GM12878 (cell line): Measurements from ENCODE around the gene GUCY1A1. TPM values are rescaled to one million over a fixed set of nuclear protein-coding genes. Genes with fewer than 3 reads are reported as not detected.

ENCODE experiments used
- ATAC-seq: fragments of 200-7000 bp; cut with Tn5 transposase; 3 replicates; pipeline ENCODE4 v1.9.1; 2020; ENCODE audit warnings: mild to moderate bottlenecking, moderate library complexity
- BruUV-seq: library from RNA; stranded (reverse); fragments of 400-500 nt; replicated peaks from 2 replicates; lab custom pipeline; 2021; lab: Mats Ljungman, UMichigan
- CTCF ChIA-PET: fragments of 300-600 bp; sonication (Branson Sonifier 250); formaldehyde crosslinking; extraction: SDS; loops from one replicate; lab custom pipeline; 2021; ENCODE audit warnings: inconsistent platforms; lab: Yijun Ruan, JAX
- POLR2A ChIA-PET: fragments of 350-600 bp; formaldehyde crosslinking; extraction: SDS; loops from one replicate; lab custom pipeline; 2021; ENCODE audit warnings: inconsistent platforms; lab: Charles Lee
- RAD21 ChIA-PET: fragments of 300-600 bp; sonication (Branson Sonifier 250); formaldehyde crosslinking; loops from one replicate; lab custom pipeline; 2023; ENCODE audit warnings: antibody characterized with exemption; ENCODE audit not compliant: unreplicated experiment; lab: Charles Lee
- SMC1A ChIA-PET: fragments of 300-600 bp; sonication (Branson Sonifier 250); formaldehyde crosslinking; loops from one replicate; lab custom pipeline; 2023; ENCODE audit not compliant: unreplicated experiment, uncharacterized antibody; lab: Charles Lee
- DNase-seq: peaks from one replicate; pipeline ENCODE4 v3.0.0-alpha.2; 2011; ENCODE audit warnings: low read depth, low spot score
- FAIRE-seq: peaks from 3 replicates; lab custom pipeline; 2011; peaks lifted over from hg19 to GRCh38; lab: Jason Lieb, UNC
- H2AFZ ChIP-seq: 2 replicates; pipeline ENCODE4 v1.6.0; 2011; ENCODE audit warnings: low read depth, low read length, control low read depth; ENCODE audit not compliant: control insufficient read depth
- H3K27ac ChIP-seq: 2 replicates; pipeline ENCODE4 v1.5.1; 2011; ENCODE audit warnings: control low read depth; ENCODE audit not compliant: control insufficient read depth, insufficient read depth
- H3K27me3 ChIP-seq, 2 experiments: replicated peaks in 1 of 2; 2 replicates each; pipeline versions ENCODE4 v1.6.0 to v1.6.1; 2011; ENCODE audit warnings: low read length in 1 of 2; ENCODE audit not compliant: control insufficient read depth in 2 of 2, insufficient read depth in 2 of 2
- H3K36me3 ChIP-seq, 2 experiments: 2 replicates each; pipeline ENCODE4 v1.5.1; 2011; ENCODE audit warnings: low read length in 1 of 2; ENCODE audit not compliant: control insufficient read depth in 2 of 2, insufficient read depth in 2 of 2
- H3K4me1 ChIP-seq: 2 replicates; pipeline ENCODE4 v1.6.1; 2011; ENCODE audit warnings: mild to moderate bottlenecking, low read length, moderate library complexity, mixed read lengths; ENCODE audit not compliant: control insufficient read depth, insufficient read depth
- H3K4me2 ChIP-seq: 2 replicates; pipeline ENCODE4 v1.6.0; 2011; ENCODE audit warnings: control low read depth; ENCODE audit not compliant: control insufficient read depth, insufficient read depth
- H3K4me3 ChIP-seq: fragments of 200-600 bp; sonication (generic); 2 replicates; pipeline ENCODE4 v1.5.1; 2016
- H3K79me2 ChIP-seq: 2 replicates; pipeline ENCODE4 v1.6.0; 2011; ENCODE audit warnings: low read length; ENCODE audit not compliant: control insufficient read depth, insufficient read depth
- H3K9ac ChIP-seq: 2 replicates; pipeline ENCODE4 v1.8.0; 2011; ENCODE audit warnings: low read length, control low read depth, mixed read lengths; ENCODE audit not compliant: control insufficient read depth, insufficient read depth
- H3K9me3 ChIP-seq: replicated peaks from 3 replicates; pipeline ENCODE4 v1.5.1; 2011; ENCODE audit warnings: mild to moderate bottlenecking, low read length; ENCODE audit not compliant: control insufficient read depth, insufficient read depth
- H4K20me1 ChIP-seq: 2 replicates; pipeline ENCODE4 v1.6.0; 2011; ENCODE audit not compliant: control insufficient read depth, insufficient read depth
- CBFB ChIP-seq: IDR thresholded peaks from 2 replicates; pipeline ENCODE4 v1.6.1; 2016; ENCODE audit warnings: antibody characterized with exemption, low read depth
- CBX5 ChIP-seq: sonication (generic); IDR thresholded peaks from 2 replicates; pipeline ENCODE4 v1.6.1; 2016; ENCODE audit warnings: low read depth, moderate library complexity, mild to moderate bottlenecking, inconsistent platforms
- CREM ChIP-seq: IDR thresholded peaks from 2 replicates; pipeline ENCODE4 v1.6.1; 2014; ENCODE audit warnings: antibody characterized with exemption, low read depth
- EZH2 ChIP-seq: IDR thresholded peaks from 2 replicates; pipeline ENCODE4 v1.6.1; 2012; ENCODE audit warnings: low read depth, mild to moderate bottlenecking, control low read depth, inconsistent platforms, low read length, borderline replicate concordance; ENCODE audit not compliant: control insufficient read depth
- HDAC6 ChIP-seq: fragments of 200-600 bp; sonication (generic); IDR thresholded peaks from one replicate; pipeline ENCODE4 v1.8.0; 2017; ENCODE audit warnings: antibody characterized with exemption; ENCODE audit not compliant: unreplicated experiment
- MTA2 ChIP-seq: fragments of 450-650 bp; IDR thresholded peaks from 2 replicates; pipeline ENCODE4 v1.6.1; 2016; ENCODE audit warnings: low read depth, mild to moderate bottlenecking, moderate library complexity
- NFYB ChIP-seq: IDR thresholded peaks from 2 replicates; pipeline ENCODE4 v1.6.1; 2011; ENCODE audit warnings: low read depth, mild to moderate bottlenecking, low read length, improper control_type of control experiment, moderate library complexity; ENCODE audit not compliant: insufficient read depth
- NR2C2 ChIP-seq: IDR thresholded peaks from 2 replicates; pipeline ENCODE4 v1.6.1; 2011; ENCODE audit warnings: borderline replicate concordance, low read depth; ENCODE audit not compliant: control insufficient read depth, insufficient read length
- PAX8 ChIP-seq: fragments of 450-650 bp; IDR thresholded peaks from 2 replicates; pipeline ENCODE4 v1.6.1; 2017; ENCODE audit warnings: mild to moderate bottlenecking, moderate library complexity
- POU2F2 ChIP-seq: IDR thresholded peaks from 3 replicates; pipeline ENCODE4 v1.6.1; 2011; ENCODE audit warnings: low read depth, mild to moderate bottlenecking, low read length, borderline replicate concordance
- RAD21 ChIP-seq: IDR thresholded peaks from 2 replicates; pipeline ENCODE4 v1.6.1; 2011; ENCODE audit warnings: mild to moderate bottlenecking, low read depth, low read length, moderate library complexity; ENCODE audit not compliant: insufficient read depth
- SMAD5 ChIP-seq: IDR thresholded peaks from 2 replicates; pipeline ENCODE4 v1.6.1; 2016; ENCODE audit warnings: antibody characterized with exemption, low read depth
- STAT1 ChIP-seq: fragments of 450-650 bp; conservative IDR thresholded peaks from 2 replicates; pipeline ENCODE4 v1.6.1; 2014; ENCODE audit warnings: antibody characterized with exemption, mild to moderate bottlenecking
- TBL1XR1 ChIP-seq: IDR thresholded peaks from 2 replicates; pipeline ENCODE4 v1.6.1; 2012; ENCODE audit warnings: low read depth, low read length, improper control_type of control experiment
- ZNF24 ChIP-seq: fragments of 450-650 bp; IDR thresholded peaks from 2 replicates; pipeline ENCODE4 v1.6.1; 2017; ENCODE audit warnings: antibody characterized with exemption, mild to moderate bottlenecking
- WGBS: methylation state at CpG from one replicate; pipeline ENCODE4 v1.1.6; 2016; ENCODE audit warnings: low lambda C conversion rate; ENCODE audit not compliant: insufficient replicate concordance, insufficient coverage; ENCODE audit errors: missing lambda C conversion rate; 5-methylcytosine and 5-hydroxymethylcytosine counted together
- in situ Hi-C: fragments of 300-500 bp; cut with MboI; formaldehyde crosslinking; loops from 9 replicates; pipeline ENCODE4 v1.14.3; 2018; ENCODE audit warnings: mixed read lengths
- intact Hi-C: fragments of 100-400 bp; cut with micrococcal nuclease; formaldehyde crosslinking; loops from one replicate; pipeline ENCODE4 v1.14.2; 2022; ENCODE audit not compliant: unreplicated experiment
- polyA plus RNA-seq, 11 experiments: library from polyadenylated mRNA; depleted of rRNA in 4 of 11; unstranded in 6 of 11; stranded (reverse) in 5 of 11; fragments of >200 nt; fragmentation: Nextera tagmentation in 4 of 11; fragmentation: Illumina TruSeq in 1 of 11; extraction: Ambion mirVana in 4 of 11; extraction: Trizol in 1 of 11; gene quantifications; 1 replicate in 1 of 11; 2 replicates in 10 of 11; pipeline versions ENCODE4 v1.2.1 to v1.2.3, GENCODE V29; 2011 to 2016; ENCODE audit warnings: inconsistent platforms in 2 of 11, missing spikeins in 2 of 11, low read depth in 1 of 11
- total RNA-seq, 4 experiments: library from RNA; depleted of rRNA in 3 of 4; stranded (reverse); fragments of >200 nt in 3 of 4; fragmentation: Illumina TruSeq in 1 of 4; extraction: Trizol in 1 of 4; gene quantifications; 2 replicates each; pipeline versions ENCODE4 v1.2.1 to v1.2.3, GENCODE V29; 2013 to 2021
- TF ChIP-seq, protein P1 (sequence below): fragments of 450-650 bp; IDR thresholded peaks from 2 replicates; pipeline ENCODE4 v1.6.1; 2017; ENCODE audit warnings: low read depth, mild to moderate bottlenecking, moderate library complexity
- TF ChIP-seq, protein P2 (sequence below): IDR thresholded peaks from 2 replicates; pipeline ENCODE4 v1.6.1; 2011; ENCODE audit warnings: borderline replicate concordance, low read depth, mild to moderate bottlenecking, moderate library complexity, low read length; ENCODE audit not compliant: insufficient read depth, poor library complexity, severe bottlenecking
- TF ChIP-seq, protein P3 (sequence below): fragments of 450-650 bp; IDR thresholded peaks from 2 replicates; pipeline ENCODE4 v1.6.1; 2014; ENCODE audit warnings: mild to moderate bottlenecking

The GUCY1A1 gene
- total and polyA plus RNA-seq, 10 of the 15 experiments (the other 5 are each of a cell fraction or from before 2014, with no cell fraction given), result 0.44 to 22.6 (median 0.55) TPM

DNA sequence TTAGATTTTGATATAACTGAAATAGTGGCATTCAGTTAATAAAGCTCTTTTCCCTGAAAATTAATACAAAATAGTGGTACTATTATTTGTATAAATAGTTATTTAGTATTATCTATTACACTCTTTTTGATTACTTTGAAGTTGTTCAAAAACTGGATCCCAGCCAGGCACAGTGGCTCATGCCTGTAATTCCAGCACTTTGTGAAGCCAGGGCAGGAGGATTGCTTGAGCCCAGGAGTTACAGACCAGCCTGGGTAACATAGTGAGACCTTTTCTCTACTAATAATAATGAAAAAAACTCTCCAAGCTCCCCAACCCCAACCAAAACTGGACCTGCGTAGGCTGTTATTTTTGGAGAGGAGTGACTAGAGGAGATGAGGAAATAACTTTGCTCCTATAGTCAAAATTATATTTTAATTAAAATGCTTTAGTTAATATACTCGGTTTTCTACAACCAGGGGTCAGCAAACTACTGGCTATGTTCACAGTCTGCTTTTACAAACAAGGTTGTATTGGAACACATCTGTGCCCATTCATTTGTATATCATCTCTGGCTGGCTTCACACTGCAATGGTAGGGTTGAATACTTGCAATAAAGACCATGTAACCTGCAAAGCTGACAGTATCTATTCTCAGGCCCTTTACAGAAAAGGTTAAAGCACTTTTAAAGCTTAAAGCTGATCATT lies 27.6 kb downstream of the GUCY1A1 start:
- in situ Hi-C loops, result no loop called here
- H4K20me1 ChIP-seq, result no peaks in the 10 kb centered on the region
- H3K4me3 ChIP-seq, result no peak overlapping the region
- 43% methylated on average over 2 of the region's 2 CpGs for WGBS
- H3K79me2 ChIP-seq, result no peaks in the 10 kb centered on the region
- CTCF ChIA-PET, result interaction anchor here (0.8 to 2.0 kb wide), 10 partner anchors 8 to 165 kb away, joined by 3 to 9 read pairs (median 3); no protein-coding TSS in a partner anchor
- no peak overlapping the region for H3K9ac ChIP-seq
- no peak overlapping the region for H2AFZ ChIP-seq
- no peak for TF ChIP-seq CBX5
- no peak for TF ChIP-seq MTA2
- TF ChIP-seq STAT1, result no peak
- no peak for TF ChIP-seq POU2F2
- no peak for TF ChIP-seq SMAD5
- TF ChIP-seq NR2C2, result no peak
- TF ChIP-seq, protein P1, sequence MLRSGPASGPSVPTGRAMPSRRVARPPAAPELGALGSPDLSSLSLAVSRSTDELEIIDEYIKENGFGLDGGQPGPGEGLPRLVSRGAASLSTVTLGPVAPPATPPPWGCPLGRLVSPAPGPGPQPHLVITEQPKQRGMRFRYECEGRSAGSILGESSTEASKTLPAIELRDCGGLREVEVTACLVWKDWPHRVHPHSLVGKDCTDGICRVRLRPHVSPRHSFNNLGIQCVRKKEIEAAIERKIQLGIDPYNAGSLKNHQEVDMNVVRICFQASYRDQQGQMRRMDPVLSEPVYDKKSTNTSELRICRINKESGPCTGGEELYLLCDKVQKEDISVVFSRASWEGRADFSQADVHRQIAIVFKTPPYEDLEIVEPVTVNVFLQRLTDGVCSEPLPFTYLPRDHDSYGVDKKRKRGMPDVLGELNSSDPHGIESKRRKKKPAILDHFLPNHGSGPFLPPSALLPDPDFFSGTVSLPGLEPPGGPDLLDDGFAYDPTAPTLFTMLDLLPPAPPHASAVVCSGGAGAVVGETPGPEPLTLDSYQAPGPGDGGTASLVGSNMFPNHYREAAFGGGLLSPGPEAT, result no peak
- no peak for TF ChIP-seq TBL1XR1
- TF ChIP-seq NFYB, result no peak
- no peak for TF ChIP-seq ZNF24
- TF ChIP-seq, protein P2, sequence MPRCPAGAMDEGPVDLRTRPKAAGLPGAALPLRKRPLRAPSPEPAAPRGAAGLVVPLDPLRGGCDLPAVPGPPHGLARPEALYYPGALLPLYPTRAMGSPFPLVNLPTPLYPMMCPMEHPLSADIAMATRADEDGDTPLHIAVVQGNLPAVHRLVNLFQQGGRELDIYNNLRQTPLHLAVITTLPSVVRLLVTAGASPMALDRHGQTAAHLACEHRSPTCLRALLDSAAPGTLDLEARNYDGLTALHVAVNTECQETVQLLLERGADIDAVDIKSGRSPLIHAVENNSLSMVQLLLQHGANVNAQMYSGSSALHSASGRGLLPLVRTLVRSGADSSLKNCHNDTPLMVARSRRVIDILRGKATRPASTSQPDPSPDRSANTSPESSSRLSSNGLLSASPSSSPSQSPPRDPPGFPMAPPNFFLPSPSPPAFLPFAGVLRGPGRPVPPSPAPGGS, result no peak
- TF ChIP-seq EZH2, result no peak
- TF ChIP-seq PAX8, result no peak
- TF ChIP-seq HDAC6, result no peak
- no peak for TF ChIP-seq CREM
- no peak for TF ChIP-seq CBFB
- TF ChIP-seq, protein P3, sequence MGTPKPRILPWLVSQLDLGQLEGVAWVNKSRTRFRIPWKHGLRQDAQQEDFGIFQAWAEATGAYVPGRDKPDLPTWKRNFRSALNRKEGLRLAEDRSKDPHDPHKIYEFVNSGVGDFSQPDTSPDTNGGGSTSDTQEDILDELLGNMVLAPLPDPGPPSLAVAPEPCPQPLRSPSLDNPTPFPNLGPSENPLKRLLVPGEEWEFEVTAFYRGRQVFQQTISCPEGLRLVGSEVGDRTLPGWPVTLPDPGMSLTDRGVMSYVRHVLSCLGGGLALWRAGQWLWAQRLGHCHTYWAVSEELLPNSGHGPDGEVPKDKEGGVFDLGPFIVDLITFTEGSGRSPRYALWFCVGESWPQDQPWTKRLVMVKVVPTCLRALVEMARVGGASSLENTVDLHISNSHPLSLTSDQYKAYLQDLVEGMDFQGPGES, result no peak
- no peak for TF ChIP-seq RAD21
- TF ChIP-seq, all 136 proteins: peak for 0
- Histone ChIP-seq H3K27ac (no peak overlapping the region), H3K36me3 (no peaks in the 10 kb centered on the region), H3K9me3 (no peaks in the 10 kb centered on the region), H3K27me3 (no peaks in the 10 kb centered on the region), H3K4me1 (no peaks in the 10 kb centered on the region), H3K4me2 (no peak overlapping the region)
- RAD21 ChIA-PET, result interaction anchor here (0.7 to 3.3 kb wide), 14 partner anchors 8 to 165 kb away, joined by 3 to 14 read pairs (median 4); partner anchors contain the start of gene GUCY1B1
- ATAC-seq (0 out of 3 replicates have a peak, but pooled peaks have one; percentile 21), FAIRE-seq (no peak), DNase-seq (no peak)
- intact Hi-C loops, result no loop called here
- BruUV-seq, result no TSS peak
- POLR2A ChIA-PET, result interaction anchor here (0.6 to 1.8 kb wide), 7 partner anchors 8 to 1103 kb away, joined by 3 to 8 read pairs (median 4); no protein-coding TSS in a partner anchor
- SMC1A ChIA-PET, result interaction anchor here (0.7 to 8.4 kb wide), 16 partner anchors 9 to 251 kb away, joined by 3 to 52 read pairs (median 6); partner anchors contain the start of gene GUCY1B1
